CD4-positive, alpha-beta T cell (primary cell): Measurements from ENCODE around the gene DUOXA1. TPM values are rescaled to one million over a fixed set of nuclear protein-coding genes. Genes with fewer than 3 reads are reported as not detected.

Experiments used
- ATAC-seq: fragments of 200-7000 bp; cut with Tn5 transposase; one replicate; pipeline ENCODE4 v1.10.0; 2022; ENCODE audit warnings: mild to moderate bottlenecking; ENCODE audit not compliant: poor library complexity
- CTCF ChIA-PET: fragments of 350-600 bp; sonication (Branson Sonifier 250); formaldehyde crosslinking; loops from one replicate; lab custom pipeline; 2021; ENCODE audit warnings: antibody characterized with exemption, inconsistent platforms; lab: Charles Lee
- POLR2A ChIA-PET: fragments of 350-600 bp; sonication (Branson Sonifier 250); formaldehyde crosslinking; loops from one replicate; lab custom pipeline; 2021; ENCODE audit warnings: antibody characterized with exemption, inconsistent platforms; lab: Charles Lee
- DNase-seq, 14 experiments: peaks; one replicate each; pipeline ENCODE4 v3.0.0-alpha.2; 2013 to 2020; ENCODE audit warnings: mixed read lengths in 2 of 14
- H3K27ac ChIP-seq, 2 donors: one replicate each; pipeline versions ENCODE4 v1.5.1 to v1.7.0; 2013; ENCODE audit warnings: low read length in 2 of 2, low read depth in 1 of 2, mild to moderate bottlenecking in 1 of 2
- H3K27me3 ChIP-seq, 2 experiments: 1 replicate in 1 of 2; 2 replicates in 1 of 2; pipeline versions ENCODE4 v1.6.1 to v1.7.0; 2013; ENCODE audit warnings: low read length in 2 of 2, control low read depth in 1 of 2, mild to moderate bottlenecking in 1 of 2, moderate library complexity in 1 of 2; ENCODE audit not compliant: insufficient read depth in 2 of 2, control insufficient read depth in 1 of 2
- H3K36me3 ChIP-seq: one replicate; pipeline ENCODE4 v1.6.1; 2013; ENCODE audit warnings: low read length, control low read depth; ENCODE audit not compliant: insufficient read depth
- H3K4me1 ChIP-seq: one replicate; pipeline ENCODE4 v1.6.1; 2013; ENCODE audit warnings: low read length, control low read depth; ENCODE audit not compliant: insufficient read depth
- H3K4me3 ChIP-seq: one replicate; pipeline ENCODE4 v1.5.1; 2013; ENCODE audit warnings: mild to moderate bottlenecking, low read length, moderate library complexity
- H3K9me3 ChIP-seq, 2 experiments: 1 replicate in 1 of 2; 2 replicates in 1 of 2; pipeline versions ENCODE4 v1.6.1 to v1.7.0; 2013; ENCODE audit warnings: low read length in 2 of 2, mild to moderate bottlenecking in 2 of 2, control low read depth in 1 of 2, moderate library complexity in 1 of 2; ENCODE audit not compliant: control insufficient read depth in 1 of 2, insufficient read depth in 1 of 2
- H3K27ac Mint-ChIP-seq: one replicate; pipeline ENCODE4 v1.8.0; 2020; ENCODE audit warnings: mixed read lengths
- H3K27me3 Mint-ChIP-seq: one replicate; pipeline ENCODE4 v1.8.0; 2021; ENCODE audit warnings: mixed read lengths
- H3K36me3 Mint-ChIP-seq: one replicate; pipeline ENCODE4 v1.8.0; 2021; ENCODE audit warnings: low read depth, mixed read lengths
- H3K4me1 Mint-ChIP-seq: one replicate; pipeline ENCODE4 v1.8.0; 2021; ENCODE audit warnings: low read depth, mixed read lengths
- H3K4me3 Mint-ChIP-seq: one replicate; pipeline ENCODE4 v1.8.0; 2020; ENCODE audit warnings: mild to moderate bottlenecking, mixed read lengths
- H3K9me3 Mint-ChIP-seq: one replicate; pipeline ENCODE4 v1.8.0; 2020; ENCODE audit warnings: mixed read lengths
- CTCF ChIP-seq: fragments of 200-600 bp; IDR thresholded peaks from one replicate; pipeline ENCODE4 v1.8.0; 2022; ENCODE audit warnings: antibody characterized with exemption, mild to moderate bottlenecking
- intact Hi-C, 2 experiments: fragments of 100-400 bp; cut with DNase I in 1 of 2; cut with micrococcal nuclease in 1 of 2; formaldehyde crosslinking; loops; one replicate each; pipeline versions ENCODE4 v1.15.1 to v1.9.0; 2023 to 2025; cut with DNase I, micrococcal nuclease
- total RNA-seq, 174 experiments: library from RNA in 2 of 174; stranded (reverse) in 2 of 174; gene quantifications; one replicate each; pipeline ENCODE4 v1.2.3 and lab custom pipeline; 2021 to 2026

Gene DUOXA1
- total RNA-seq, 2 experiments from 2014 or later, result 0.44 to 1.0 TPM

GRCh38 chr15:45088801-45089711, 40.6 kb downstream of the DUOXA1 start:
- H3K27me3 ChIP-seq, result peaks cover 0 to 22% of the 10 kb centered on the region in 2 experiments
- ChIA-PET POLR2A (no interaction called here), CTCF (no interaction called here)
- intact Hi-C loops, result no loop called here
- H3K4me1 ChIP-seq, result no peaks in the 10 kb centered on the region
- H3K36me3 ChIP-seq, result no peaks in the 10 kb centered on the region
- H3K36me3 Mint-ChIP-seq, result no peaks in the 10 kb centered on the region
- H3K4me3 Mint-ChIP-seq, result no peak overlapping the region
- H3K27ac ChIP-seq, result no peak overlapping the region
- H3K27me3 Mint-ChIP-seq, result peaks cover 50% of the 10 kb centered on the region
- no peaks in the 10 kb centered on the region for H3K9me3 ChIP-seq
- no peak overlapping the region for H3K27ac Mint-ChIP-seq
- DNase-seq (no peak), ATAC-seq (no peak)
- H3K4me1 Mint-ChIP-seq, result no peaks in the 10 kb centered on the region
- H3K9me3 Mint-ChIP-seq, result no peaks in the 10 kb centered on the region
- H3K4me3 ChIP-seq, result no peak overlapping the region
- TF ChIP-seq CTCF, result no peak

DNA sequence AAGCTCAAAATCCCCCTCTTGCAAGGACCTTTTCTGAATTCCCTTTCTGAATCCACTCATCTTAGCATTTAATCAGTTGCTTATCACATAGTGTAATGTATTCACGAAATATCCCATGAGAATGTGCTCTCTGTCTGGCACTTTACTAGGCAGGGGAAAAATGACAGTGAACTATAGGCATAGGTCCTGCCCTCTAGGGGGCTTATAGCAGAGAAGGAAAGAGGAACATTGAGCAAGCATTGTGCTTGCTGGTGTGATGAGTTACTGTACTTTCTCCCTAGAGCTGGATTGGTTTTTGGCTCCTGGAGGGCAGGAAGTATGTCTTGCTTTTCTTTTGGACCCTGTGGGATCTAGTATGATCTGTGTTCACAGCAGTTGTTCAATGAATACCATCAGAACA, 42.2 kb downstream of the DUOXA1 start:
- Mint-ChIP-seq H3K27me3 (peaks cover 57% of the 10 kb centered on the region), H3K9me3 (no peaks in the 10 kb centered on the region), H3K27ac (no peak overlapping the region), H3K4me3 (no peak overlapping the region), H3K4me1 (no peaks in the 10 kb centered on the region), H3K36me3 (no peaks in the 10 kb centered on the region)
- Histone ChIP-seq H3K27ac (no peak overlapping the region), H3K4me3 (no peak overlapping the region), H3K4me1 (no peaks in the 10 kb centered on the region), H3K27me3 (peaks cover 0 to 22% of the 10 kb centered on the region in 2 experiments), H3K36me3 (no peaks in the 10 kb centered on the region), H3K9me3 (no peaks in the 10 kb centered on the region)
- no peak for DNase-seq
- CTCF ChIA-PET, result no interaction called here
- TF ChIP-seq CTCF, result no peak
- POLR2A ChIA-PET, result no interaction called here
- ATAC-seq, result no peak
- intact Hi-C loops, result no loop called here

DNA sequence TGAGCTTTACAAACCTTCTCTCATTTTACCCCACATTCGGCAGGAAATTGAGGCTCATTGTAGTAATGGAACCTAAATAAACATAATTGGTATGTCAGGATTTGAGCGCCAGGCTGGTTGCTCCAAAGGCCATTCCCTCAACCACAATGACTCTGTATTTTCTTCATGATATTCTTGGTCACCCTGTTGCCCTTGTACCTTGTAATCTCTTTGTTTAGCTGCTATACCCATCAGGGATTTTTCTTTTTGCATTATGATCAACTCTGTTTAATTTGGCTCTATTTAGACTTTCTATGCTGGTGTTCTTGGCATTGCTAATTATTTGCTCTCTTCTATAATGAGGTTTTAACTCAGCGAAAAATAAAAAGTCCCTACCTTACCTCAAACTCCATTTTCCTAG, 45.5 kb downstream of the DUOXA1 start:
- Mint-ChIP-seq H3K27ac (no peak overlapping the region), H3K4me1 (no peaks in the 10 kb centered on the region), H3K27me3 (peaks cover 43% of the 10 kb centered on the region), H3K4me3 (no peak overlapping the region), H3K36me3 (no peaks in the 10 kb centered on the region), H3K9me3 (no peaks in the 10 kb centered on the region)
- POLR2A ChIA-PET, result no interaction called here
- no peak overlapping the region for H3K4me3 ChIP-seq
- no peaks in the 10 kb centered on the region for H3K9me3 ChIP-seq
- ATAC-seq, result no peak
- H3K4me1 ChIP-seq, result no peaks in the 10 kb centered on the region
- intact Hi-C loops, result no loop called here
- peaks cover 0 to 13% of the 10 kb centered on the region in 2 experiments for H3K27me3 ChIP-seq
- no peak overlapping the region for H3K27ac ChIP-seq
- TF ChIP-seq CTCF, result no peak
- no peaks in the 10 kb centered on the region for H3K36me3 ChIP-seq
- DNase-seq, result no peak
- CTCF ChIA-PET, result no interaction called here
